Right atrium auricular region (tissue), 2 donors: ENCODE measurements around the gene TLR10. TPM values are rescaled to one million over a fixed set of nuclear protein-coding genes. Genes with fewer than 3 reads are reported as not detected.

Experiments
- DNase-seq: peaks from one replicate; pipeline ENCODE4 v3.0.0-alpha.2; 2019; ENCODE audit warnings: low spot score
- H3K27ac ChIP-seq, 2 donors: fragments of 200-600 bp; sonication (generic); 1 replicate in 1 of 2; 2 replicates in 1 of 2; pipeline ENCODE4 v1.5.1; 2016 to 2019
- H3K27me3 ChIP-seq, 2 donors: fragments of 200-600 bp; sonication (generic); one replicate each; pipeline versions ENCODE4 v1.5.1 to v1.6.0; 2017 to 2019
- H3K36me3 ChIP-seq: fragments of 200-600 bp; sonication (generic); one replicate; pipeline ENCODE4 v1.5.1; 2016
- H3K4me1 ChIP-seq, 2 donors: fragments of 200-600 bp; sonication (generic); one replicate each; pipeline versions ENCODE4 v1.5.1 to v1.6.0; 2017 to 2019
- H3K4me3 ChIP-seq, 2 donors: fragments of 200-600 bp; sonication (generic); 1 replicate in 1 of 2; 2 replicates in 1 of 2; pipeline ENCODE4 v1.5.1; 2017 to 2019; ENCODE audit warnings: mild to moderate bottlenecking in 1 of 2, moderate library complexity in 1 of 2
- H3K9me3 ChIP-seq, 2 donors: fragments of 200-600 bp; sonication (generic); one replicate each; pipeline ENCODE4 v1.5.1; 2019
- CTCF ChIP-seq, 2 donors: fragments of 200-600 bp; sonication (generic); IDR thresholded peaks; one replicate each; pipeline ENCODE4 v1.5.1; 2019; ENCODE audit warnings: antibody characterized with exemption in 2 of 2
- total RNA-seq, 2 donors: library from RNA; depleted of rRNA; stranded (reverse); fragments of >200 nt; gene quantifications; one replicate each; pipeline ENCODE4 v1.1.0, GENCODE V29; 2016

The TLR10 gene
- total RNA-seq, 2 donors from 2014 or later: 0.08 TPM; not detected in 1

GRCh38 chr4:38785901-38786402, 3.2 kb upstream of the TLR10 start:
- no peaks in the 10 kb centered on the region for H3K4me1 ChIP-seq
- DNase-seq: no peak
- H3K4me3 ChIP-seq: no peak overlapping the region
- H3K27me3 ChIP-seq: no peaks in the 10 kb centered on the region
- no peak overlapping the region for H3K27ac ChIP-seq
- no peak for TF ChIP-seq CTCF (IDR thresholded peaks at IDR 0.05)
- H3K9me3 ChIP-seq: no peaks in the 10 kb centered on the region
- H3K36me3 ChIP-seq: no peaks in the 10 kb centered on the region

- Histone ChIP-seq H3K4me3 (no peak overlapping the region), H3K36me3 (no peaks in the 10 kb centered on the region), H3K27me3 (no peaks in the 10 kb centered on the region), H3K27ac (no peak overlapping the region), H3K9me3 (no peaks in the 10 kb centered on the region), H3K4me1 (no peaks in the 10 kb centered on the region)
- no peak for DNase-seq
- no peak for TF ChIP-seq CTCF (IDR thresholded peaks at IDR 0.05)
These were observed 2.4 kb upstream of the TLR10 start for GRCh38 chr4:38785041-38785790.

DNA sequence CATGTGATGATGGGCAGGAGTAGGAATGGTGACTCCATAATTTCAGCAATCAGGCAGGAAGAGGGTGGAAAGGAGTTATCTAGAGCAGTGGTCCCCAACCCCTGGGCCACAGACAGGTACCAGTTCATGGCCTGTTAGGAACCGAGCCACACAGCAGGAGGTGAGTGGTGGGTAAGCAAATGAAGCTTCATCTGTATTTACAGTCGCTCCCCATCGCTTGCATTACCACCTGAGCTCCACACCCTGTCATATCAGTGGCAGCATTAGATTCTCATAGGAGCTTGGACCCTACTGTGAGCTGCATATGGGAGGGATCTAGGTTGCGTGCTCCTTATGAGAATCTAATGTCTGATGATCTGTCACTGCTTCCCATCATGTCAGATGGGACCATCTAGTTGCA, 1.4 kb upstream of the TLR10 start:
- H3K36me3 ChIP-seq: no peaks in the 10 kb centered on the region
- H3K27ac ChIP-seq: no peak overlapping the region
- no peak overlapping the region for H3K4me3 ChIP-seq
- no peaks in the 10 kb centered on the region for H3K9me3 ChIP-seq
- no peaks in the 10 kb centered on the region for H3K27me3 ChIP-seq
- no peaks in the 10 kb centered on the region for H3K4me1 ChIP-seq
- no peak for TF ChIP-seq CTCF (IDR thresholded peaks at IDR 0.05)
- no peak for DNase-seq

- no peak overlapping the region for H3K4me3 ChIP-seq
- TF ChIP-seq CTCF (IDR thresholded peaks at IDR 0.05): no peak
- no peak overlapping the region for H3K27ac ChIP-seq
- H3K36me3 ChIP-seq: no peaks in the 10 kb centered on the region
- H3K4me1 ChIP-seq: no peaks in the 10 kb centered on the region
- H3K9me3 ChIP-seq: no peaks in the 10 kb centered on the region
- no peaks in the 10 kb centered on the region for H3K27me3 ChIP-seq
- DNase-seq: no peak
These were observed 295 bp upstream of the TLR10 start for GRCh38 chr4:38783109-38783460.

DNA sequence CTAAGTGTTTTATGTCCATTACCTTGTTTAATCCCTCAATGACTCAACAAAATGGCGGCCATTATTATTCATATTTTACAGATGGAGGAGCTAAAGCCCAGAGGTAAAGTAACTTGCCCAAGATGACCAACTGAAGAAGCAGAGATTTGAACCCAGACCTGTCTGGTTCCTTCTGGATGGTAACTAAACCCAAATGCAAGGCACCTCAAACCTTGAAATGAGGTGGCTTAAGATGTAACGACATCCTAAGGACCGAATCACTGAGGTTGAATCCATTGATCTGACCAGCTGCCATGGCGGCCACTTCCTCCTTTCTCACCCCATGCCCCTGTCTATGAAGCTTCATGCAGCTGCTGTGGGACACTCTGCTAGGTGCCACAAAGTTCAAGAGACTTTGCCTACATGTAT, 932 bp downstream of the TLR10 start:
- Histone ChIP-seq H3K36me3 (no peaks in the 10 kb centered on the region), H3K27ac (no peak overlapping the region), H3K27me3 (no peaks in the 10 kb centered on the region), H3K4me1 (no peaks in the 10 kb centered on the region), H3K4me3 (no peak overlapping the region), H3K9me3 (no peaks in the 10 kb centered on the region)
- no peak for DNase-seq
- no peak for TF ChIP-seq CTCF (IDR thresholded peaks at IDR 0.05)
